Measurements from ENCODE around the gene AGRN. TPM values are rescaled to one million over a fixed set of nuclear protein-coding genes. Genes with fewer than 3 reads are reported as not detected.
A peak's percentile ranks its signal among the peaks of the same experiment; 100 is the strongest.

Gene AGRN
- total RNA-seq, 2 experiments from 2014 or later = 18.8 to 19.3 TPM

DNA sequence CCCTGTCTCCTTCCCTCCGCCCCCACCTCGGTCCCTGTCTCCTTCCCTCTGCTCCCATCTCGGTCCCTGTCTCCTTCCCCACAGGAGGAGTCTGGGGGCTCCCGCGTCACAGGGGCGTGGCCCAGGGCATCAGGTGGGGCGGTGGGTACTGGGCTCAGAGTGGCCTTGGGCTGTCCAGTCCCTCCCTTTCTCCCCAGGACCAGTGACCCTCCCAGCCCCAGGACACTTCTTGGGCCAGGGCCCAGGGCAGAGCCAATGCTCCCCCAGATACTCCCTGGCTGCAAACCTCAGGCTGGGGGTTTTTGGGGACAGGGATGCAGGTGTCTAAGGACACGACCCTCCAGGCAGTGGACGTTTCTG is 61.0 kb downstream of the AGRN start:
- Mint-ChIP-seq H3K4me3 (no peak overlapping the region), H3K27me3 (no peaks in the 10 kb centered on the region), H3K27ac (no peak overlapping the region), H3K36me3 (peaks cover 2% of the 10 kb centered on the region), H3K9me3 (no peaks in the 10 kb centered on the region), H3K4me1 (peaks cover 2% of the 10 kb centered on the region)
- POLR2A ChIA-PET = no interaction called here
- ATAC-seq (ENCODE audit: low read depth) (no peak), DNase-seq (peak; percentile 27)

DNA sequence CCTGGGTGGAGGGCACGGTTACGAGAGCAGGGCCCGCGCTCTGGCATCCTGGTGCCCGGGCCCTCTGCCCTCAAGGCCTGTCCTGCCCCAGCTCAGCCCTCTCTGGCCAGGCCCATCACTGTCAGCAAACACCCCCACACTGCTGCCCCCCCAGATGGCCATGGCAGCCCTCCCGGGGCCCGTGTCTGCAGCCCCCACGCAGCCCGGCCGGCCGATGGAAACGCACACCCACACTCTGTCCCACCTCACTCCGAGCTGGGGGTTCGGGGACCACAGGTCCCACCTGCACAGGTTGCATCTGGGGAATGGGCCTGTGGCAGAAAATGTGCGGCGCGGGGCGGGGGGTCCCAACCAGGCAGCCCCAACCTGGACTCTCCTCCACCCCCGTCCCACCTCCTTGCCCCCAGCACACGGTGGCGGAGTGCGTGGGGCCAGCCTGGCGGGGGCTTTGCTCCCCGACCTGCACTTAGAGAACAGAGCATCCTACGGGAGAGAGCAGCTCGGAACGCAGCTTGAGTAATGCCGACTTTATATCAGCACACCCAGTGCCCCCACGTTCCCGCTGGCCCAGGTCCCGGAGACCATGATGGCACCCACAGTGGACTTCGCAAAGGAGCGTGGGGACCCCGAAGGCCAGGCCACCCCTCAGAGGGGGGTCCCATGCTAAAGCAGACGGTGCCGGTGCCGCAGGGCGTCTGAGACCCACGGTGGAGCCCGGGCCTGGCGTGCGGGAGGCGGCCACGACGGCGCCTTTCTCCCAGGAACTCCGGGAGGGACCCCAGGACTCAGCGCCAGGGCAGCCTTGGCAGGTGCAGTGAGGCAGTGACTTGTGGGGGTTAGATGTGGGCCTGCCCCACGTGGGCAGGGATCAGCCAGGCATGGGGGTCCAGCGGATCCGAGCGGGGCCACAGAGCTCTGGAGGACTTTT is 61.7 kb downstream of the AGRN start:
- H3K9me3 Mint-ChIP-seq = no peaks in the 10 kb centered on the region
- POLR2A ChIA-PET = no interaction called here
- no peak overlapping the region for H3K4me3 Mint-ChIP-seq
- H3K36me3 Mint-ChIP-seq = peaks cover 2% of the 10 kb centered on the region
- H3K27me3 Mint-ChIP-seq = no peaks in the 10 kb centered on the region
- H3K4me1 Mint-ChIP-seq = peaks cover 3% of the 10 kb centered on the region
- ATAC-seq (ENCODE audit: low read depth) = no peak
- no peak for DNase-seq
- no peak overlapping the region for H3K27ac Mint-ChIP-seq

DNA sequence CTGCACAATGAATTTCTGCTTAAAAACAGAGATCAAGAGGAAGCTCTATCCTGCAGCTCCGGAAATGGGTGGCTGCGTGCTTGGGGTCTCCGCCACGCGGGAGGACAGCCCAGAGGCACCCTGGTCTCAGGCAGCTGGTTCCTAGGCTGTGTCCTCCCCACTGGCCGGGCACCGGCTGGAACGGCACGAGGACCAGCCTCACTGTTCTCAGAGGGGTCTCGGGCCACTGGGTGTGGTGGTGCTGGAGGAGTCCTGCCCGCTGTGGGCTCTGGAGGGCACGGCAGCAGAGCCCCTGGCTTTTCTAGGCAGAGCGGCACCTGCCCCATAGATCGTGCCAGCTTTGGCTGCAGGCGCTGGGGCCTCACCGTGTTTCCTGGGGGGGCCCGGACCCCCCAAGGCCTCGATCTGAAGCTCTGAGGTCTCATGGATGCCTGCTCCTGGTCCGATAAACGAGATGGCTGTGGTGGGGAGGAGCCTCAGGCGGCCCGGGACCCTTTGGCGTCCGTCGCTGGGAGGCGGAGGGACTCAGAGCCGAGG is 62.4 kb downstream of the AGRN start:
- no peak overlapping the region for H3K4me3 Mint-ChIP-seq
- peaks cover 4% of the 10 kb centered on the region for H3K4me1 Mint-ChIP-seq
- H3K36me3 Mint-ChIP-seq = peaks cover 2% of the 10 kb centered on the region
- DNase-seq (peak; percentile 34), ATAC-seq (ENCODE audit: low read depth) (no peak)
- no peaks in the 10 kb centered on the region for H3K9me3 Mint-ChIP-seq
- POLR2A ChIA-PET = no interaction called here
- H3K27me3 Mint-ChIP-seq = no peaks in the 10 kb centered on the region
- no peak overlapping the region for H3K27ac Mint-ChIP-seq

DNA sequence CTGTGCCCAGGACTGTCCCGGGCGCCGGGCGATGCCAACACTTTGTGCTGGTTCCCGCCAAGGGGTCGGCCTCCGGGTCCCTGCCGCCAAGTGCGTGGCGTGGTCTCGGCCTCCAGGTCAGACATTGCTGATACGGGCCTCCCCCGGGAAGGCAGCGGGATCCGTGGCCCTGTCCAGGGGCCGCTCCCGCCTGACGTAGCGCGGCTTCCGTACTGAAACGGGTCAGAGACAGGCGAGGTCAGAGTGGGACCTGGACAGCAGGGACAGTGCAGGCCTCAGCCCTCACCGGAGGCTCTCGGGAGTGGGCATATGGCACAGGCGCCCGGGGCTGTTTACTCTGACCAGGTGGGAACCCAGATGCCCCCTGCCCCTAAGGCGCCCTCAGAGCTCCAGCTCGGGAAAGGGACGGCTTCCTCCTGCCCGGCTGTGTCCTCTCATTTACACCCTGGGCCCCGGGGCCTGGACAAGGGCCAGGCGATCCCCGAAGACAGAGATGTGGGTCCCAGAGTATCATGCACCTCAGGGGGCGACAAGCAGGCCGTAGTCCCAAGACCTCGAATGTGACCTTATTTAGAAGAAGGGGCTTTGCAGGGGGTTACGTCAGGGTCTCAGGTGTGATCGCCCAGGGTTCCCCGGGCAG is 63.0 kb downstream of the AGRN start:
- peaks cover 4% of the 10 kb centered on the region for H3K4me1 Mint-ChIP-seq
- DNase-seq (peak; percentile 31), ATAC-seq (ENCODE audit: low read depth) (no peak)
- no peak overlapping the region for H3K27ac Mint-ChIP-seq
- peaks cover 2% of the 10 kb centered on the region for H3K36me3 Mint-ChIP-seq
- no peak overlapping the region for H3K4me3 Mint-ChIP-seq
- POLR2A ChIA-PET = no interaction called here
- no peaks in the 10 kb centered on the region for H3K27me3 Mint-ChIP-seq
- no peaks in the 10 kb centered on the region for H3K9me3 Mint-ChIP-seq

DNA sequence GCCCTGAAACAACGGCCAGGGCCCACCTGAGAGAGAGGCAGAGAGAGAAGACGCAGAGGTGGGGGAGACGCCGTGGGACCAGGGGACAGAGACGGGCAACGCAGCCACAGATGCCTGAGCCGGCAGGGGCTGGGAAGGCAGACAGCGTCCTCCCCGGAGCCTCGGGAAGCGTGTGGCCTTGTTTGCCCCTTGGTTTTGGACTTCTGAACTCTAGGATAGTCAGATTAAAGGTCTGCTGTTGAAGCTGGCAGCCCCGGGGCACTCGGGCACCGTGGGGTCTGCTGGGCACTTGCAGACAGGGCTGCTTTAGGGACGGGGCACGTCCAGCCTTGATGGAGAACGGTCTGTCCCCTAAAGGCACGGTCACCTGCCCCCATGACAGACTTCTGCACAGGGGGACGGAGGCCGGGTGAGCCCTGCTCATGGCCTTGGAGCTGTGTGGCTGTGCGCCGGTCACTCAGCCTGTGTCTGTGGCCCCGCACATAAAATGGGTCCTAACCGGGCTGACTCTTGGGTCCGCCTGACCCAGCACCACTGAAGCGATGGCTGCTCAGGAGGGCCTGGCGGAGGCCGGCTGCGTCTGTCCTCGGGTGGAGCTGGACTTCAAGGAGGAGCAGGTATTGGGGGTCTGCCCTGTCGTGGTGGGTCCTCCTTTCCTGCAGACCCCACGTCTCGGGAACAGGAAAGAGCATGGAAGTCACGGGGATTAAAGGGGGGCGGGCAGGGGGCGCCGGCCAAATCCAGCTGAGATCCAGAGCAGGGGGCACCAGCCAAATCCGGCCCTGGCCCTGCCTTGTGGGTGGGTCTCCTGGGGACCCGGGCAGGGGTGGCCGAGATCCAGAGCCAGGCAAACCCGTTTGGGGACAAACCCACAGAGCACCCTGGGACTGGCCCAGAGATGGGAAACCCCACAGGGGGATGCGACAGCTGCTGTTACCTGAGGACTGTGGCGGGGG is 63.8 kb downstream of the AGRN start:
- DNase-seq = peak; percentile 29
- POLR2A ChIA-PET = no interaction called here
- ATAC-seq (ENCODE audit: low read depth) = no peak
- H3K4me1 Mint-ChIP-seq = peaks cover 4% of the 10 kb centered on the region
- H3K27me3 Mint-ChIP-seq = no peaks in the 10 kb centered on the region
- H3K36me3 Mint-ChIP-seq = peaks cover 4% of the 10 kb centered on the region
- no peak overlapping the region for H3K4me3 Mint-ChIP-seq
- H3K9me3 Mint-ChIP-seq = no peaks in the 10 kb centered on the region
- no peak overlapping the region for H3K27ac Mint-ChIP-seq

DNA sequence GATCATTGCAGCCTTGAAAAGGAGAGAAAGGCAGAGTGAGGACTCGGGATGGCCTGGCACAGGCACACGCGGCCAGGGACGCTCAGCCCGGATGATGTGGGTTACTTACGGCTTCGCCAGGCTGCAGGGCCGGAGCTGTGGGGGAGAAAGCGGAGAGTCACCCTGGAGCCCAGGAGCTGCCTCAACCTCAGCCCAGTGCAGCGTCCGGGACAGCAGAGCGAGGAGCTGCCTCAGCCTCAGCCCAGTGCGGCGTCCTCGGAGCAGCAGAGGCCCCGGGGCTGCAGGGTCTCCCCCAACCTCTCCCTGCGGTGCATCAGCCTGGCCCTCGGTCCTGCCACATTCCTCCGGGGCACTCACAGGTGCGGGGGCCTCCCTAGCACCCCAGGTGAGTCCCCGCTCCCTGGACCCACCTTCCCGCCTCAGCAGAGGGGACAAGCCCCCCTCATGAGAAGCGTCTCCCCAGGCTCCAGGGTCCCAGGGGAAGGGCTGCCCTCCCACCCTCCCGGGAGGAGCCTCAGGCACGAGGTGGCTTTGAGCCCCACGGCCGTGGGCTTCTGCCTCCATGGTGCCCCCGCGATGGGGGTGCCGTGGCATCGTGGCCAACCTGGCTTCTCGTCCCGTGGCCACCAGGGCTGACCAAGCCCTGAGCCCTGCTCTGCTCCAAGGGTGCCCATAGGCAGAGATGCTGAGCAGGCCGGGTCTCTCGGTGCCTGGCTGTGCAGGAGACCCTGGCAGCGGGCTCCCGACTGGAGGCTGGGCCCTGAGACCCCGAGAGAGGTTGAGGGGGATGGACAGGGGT is 64.7 kb downstream of the AGRN start:
- DNase-seq (peak; percentile 30), ATAC-seq (ENCODE audit: low read depth) (no peak)
- Mint-ChIP-seq H3K27me3 (no peaks in the 10 kb centered on the region), H3K27ac (no peak overlapping the region), H3K36me3 (peaks cover 4% of the 10 kb centered on the region), H3K9me3 (no peaks in the 10 kb centered on the region), H3K4me3 (no peak overlapping the region), H3K4me1 (peaks cover 1% of the 10 kb centered on the region)
- POLR2A ChIA-PET = no interaction called here

DNA sequence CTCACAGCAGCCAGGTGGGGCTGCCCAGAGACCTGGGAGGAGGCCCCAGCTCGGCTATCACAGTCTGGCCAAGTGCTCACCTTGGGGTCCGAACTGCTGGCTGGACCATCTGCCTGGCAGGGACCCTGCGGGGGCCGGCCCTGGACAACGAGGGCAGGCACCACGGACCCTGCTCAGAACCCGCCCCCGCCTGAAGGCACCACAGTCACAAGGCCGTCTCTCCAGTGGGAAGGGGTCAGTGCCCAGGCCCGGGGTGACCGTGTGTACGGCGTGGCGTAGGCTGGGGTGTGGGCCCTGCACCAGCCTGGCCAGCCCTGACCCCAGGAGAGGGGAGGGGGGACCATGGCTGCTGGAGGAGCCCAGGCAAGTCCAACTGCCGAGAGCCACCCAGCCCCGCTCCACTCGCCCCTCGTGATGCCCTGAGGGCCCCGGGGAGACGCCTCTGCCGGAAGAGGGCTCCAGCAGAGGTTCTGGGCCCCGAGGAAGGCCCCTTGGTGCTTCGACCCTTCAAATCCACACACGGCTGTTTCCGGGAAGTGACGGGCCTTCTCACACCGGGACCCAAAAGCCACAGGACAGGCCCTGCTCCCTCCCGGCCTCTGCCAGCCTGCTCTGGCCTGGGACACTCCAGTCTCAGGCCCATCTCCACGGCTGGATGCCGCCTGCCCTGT is 65.4 kb downstream of the AGRN start:
- ATAC-seq (ENCODE audit: low read depth) (no peak), DNase-seq (no peak)
- Mint-ChIP-seq H3K4me3 (no peak overlapping the region), H3K36me3 (peaks cover 4% of the 10 kb centered on the region), H3K9me3 (no peaks in the 10 kb centered on the region), H3K27ac (no peak overlapping the region), H3K27me3 (no peaks in the 10 kb centered on the region), H3K4me1 (peaks cover 1% of the 10 kb centered on the region)
- POLR2A ChIA-PET = no interaction called here

DNA sequence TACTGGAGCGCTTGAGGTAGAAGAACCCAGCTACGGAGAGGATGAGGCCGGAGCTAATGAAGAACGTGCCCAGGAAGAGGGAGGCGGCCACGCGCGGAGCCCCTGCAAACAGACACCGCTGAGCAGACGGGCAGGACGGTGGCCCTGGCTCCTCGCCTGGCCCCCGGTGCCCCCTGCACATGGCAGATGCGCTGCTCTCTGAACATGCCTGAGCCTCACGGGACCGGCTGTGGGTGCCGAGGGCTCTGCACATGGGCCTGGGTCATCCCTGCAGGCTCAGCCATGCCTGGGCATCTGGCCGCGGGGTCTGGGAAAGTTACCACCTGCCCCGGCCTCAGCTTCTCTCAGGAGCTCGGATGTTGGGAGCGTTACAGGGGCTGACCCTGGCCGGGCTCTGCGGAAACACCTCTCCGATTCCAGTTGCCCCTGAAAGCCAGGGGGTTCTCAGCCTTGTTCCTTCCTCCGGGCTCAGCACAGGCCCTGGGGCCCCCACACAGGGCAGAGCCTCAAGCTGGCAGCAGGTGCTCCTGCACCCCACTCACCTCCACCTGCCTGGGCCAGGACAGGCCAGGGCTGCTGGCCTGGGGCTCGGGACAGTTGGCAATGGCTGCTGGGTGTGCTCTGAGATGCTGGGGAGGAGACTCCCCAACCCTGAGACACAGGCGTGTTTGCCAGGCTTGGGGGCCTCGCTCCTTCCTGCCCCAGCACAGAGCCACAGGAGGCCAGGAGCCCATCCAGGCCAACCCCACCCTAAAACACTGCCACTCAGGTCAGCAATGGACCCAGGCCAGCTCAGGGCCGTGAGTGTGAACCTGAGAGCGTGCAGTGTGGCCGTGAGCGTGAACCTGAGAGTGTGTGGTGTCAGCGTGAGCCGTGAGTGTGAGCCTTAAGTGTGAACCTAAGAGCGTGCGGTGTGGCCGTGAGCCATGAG is 66.3 kb downstream of the AGRN start:
- POLR2A ChIA-PET = no interaction called here
- no peak for DNase-seq

DNA sequence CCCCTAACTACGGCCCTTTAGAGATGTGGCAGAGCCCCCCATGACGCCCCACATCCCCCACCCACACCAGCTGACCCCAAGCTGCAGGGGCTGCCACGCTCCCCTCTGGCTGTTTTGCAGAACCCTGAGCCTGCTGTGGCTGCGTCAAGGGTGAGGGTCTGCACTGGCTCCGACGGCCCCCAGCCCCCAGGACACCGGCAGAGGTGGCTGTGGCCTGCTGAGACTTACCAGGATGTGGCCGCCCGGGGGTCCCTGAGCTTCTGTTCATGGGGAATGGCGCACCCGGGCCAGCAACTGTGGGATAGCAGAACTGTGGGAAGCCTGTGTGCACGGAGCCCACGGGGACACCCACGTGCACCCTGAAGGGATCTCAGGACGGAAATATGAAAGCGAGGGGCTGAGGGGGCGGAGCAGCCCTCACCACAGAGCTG is 67.0 kb downstream of the AGRN start:
- Mint-ChIP-seq H3K4me3 (no peak overlapping the region), H3K4me1 (peaks cover 1% of the 10 kb centered on the region), H3K27ac (no peak overlapping the region), H3K36me3 (peaks cover 6% of the 10 kb centered on the region), H3K27me3 (no peaks in the 10 kb centered on the region), H3K9me3 (no peaks in the 10 kb centered on the region)
- DNase-seq = no peak
- POLR2A ChIA-PET = no interaction called here
- no peak for ATAC-seq (ENCODE audit: low read depth)

More for the DNA sequence above, 66.3 kb downstream of the AGRN start:
- H3K9me3 Mint-ChIP-seq = no peaks in the 10 kb centered on the region
- H3K4me1 Mint-ChIP-seq = peaks cover 1% of the 10 kb centered on the region
- no peak for ATAC-seq (ENCODE audit: low read depth)
- peaks cover 4% of the 10 kb centered on the region for H3K36me3 Mint-ChIP-seq
- no peaks in the 10 kb centered on the region for H3K27me3 Mint-ChIP-seq
- no peak overlapping the region for H3K27ac Mint-ChIP-seq
- no peak overlapping the region for H3K4me3 Mint-ChIP-seq

DNA sequence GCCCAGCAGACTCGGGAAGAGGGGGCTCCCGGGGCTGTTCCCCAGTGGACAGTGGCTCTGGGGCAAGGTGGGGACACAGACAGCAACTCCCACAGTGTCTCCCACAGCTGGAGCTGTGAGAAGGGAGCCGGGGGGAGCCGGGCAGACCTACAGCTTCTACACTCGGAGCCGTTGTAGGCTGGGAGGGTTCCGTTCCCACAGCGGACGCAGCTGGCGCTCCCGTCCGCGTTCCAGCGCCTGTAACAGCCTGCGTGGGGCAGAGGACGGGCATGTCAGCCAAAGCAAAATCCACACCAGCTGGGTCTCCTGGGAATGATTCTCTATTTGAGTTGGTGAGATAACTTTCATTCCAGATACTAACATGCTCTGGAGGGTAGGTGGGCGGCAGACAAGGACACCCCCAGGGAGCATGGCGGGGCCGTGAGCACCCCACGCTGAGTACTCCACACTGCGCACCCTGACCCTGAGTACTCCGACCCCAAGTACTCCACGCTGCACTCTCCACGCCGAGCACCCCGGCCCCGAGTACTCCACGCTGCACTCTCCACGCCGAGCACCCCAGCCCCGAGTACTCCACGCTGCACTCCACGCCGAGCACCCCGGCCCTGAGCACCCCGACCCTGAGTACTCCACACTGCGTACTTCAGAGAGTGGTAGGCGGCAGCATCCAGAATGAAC is 67.6 kb downstream of the AGRN start:
- Mint-ChIP-seq H3K27me3 (no peaks in the 10 kb centered on the region), H3K4me3 (no peak overlapping the region), H3K4me1 (peaks cover 1% of the 10 kb centered on the region), H3K9me3 (no peaks in the 10 kb centered on the region), H3K27ac (no peak overlapping the region), H3K36me3 (peaks cover 6% of the 10 kb centered on the region)
- POLR2A ChIA-PET = no interaction called here
- no peak for DNase-seq
- no peak for ATAC-seq (ENCODE audit: low read depth)

All from activated naive CD8-positive, alpha-beta T cell treated with anti-CD3 and anti-CD28 coated beads, Interleukin-2, amount 10 ng/mL, durations not matched to agents 7 days and 5 days (primary cell).